Measurements from ENCODE around the gene ZNF280B. TPM values are rescaled to one million over a fixed set of nuclear protein-coding genes. Genes with fewer than 3 reads are reported as not detected.

Gene ZNF280B
- total RNA-seq, 2 experiments from 2014 or later: 2.1 to 2.4 TPM

- no peak for DNase-seq
- no peak overlapping the region for H3K4me3 Mint-ChIP-seq
- no peaks in the 10 kb centered on the region for H3K4me1 Mint-ChIP-seq (ENCODE audit: low read depth)
- H3K9me3 Mint-ChIP-seq: peaks cover 13% of the 10 kb centered on the region
- intact Hi-C loops (cut with micrococcal nuclease): no loop called here
- no peaks in the 10 kb centered on the region for H3K36me3 Mint-ChIP-seq
- POLR2A ChIA-PET: no interaction called here
- peaks cover 40% of the 10 kb centered on the region for H3K27me3 Mint-ChIP-seq
- H3K27ac Mint-ChIP-seq: no peak overlapping the region
- CTCF ChIA-PET: interaction anchor here (1.0 to 1.5 kb wide), 2 partner anchors 9 to 15 kb away, joined by 4 read pairs; no protein-coding TSS in a partner anchor
Measured at GRCh38 chr22:22465782-22466181, 42.8 kb downstream of the ZNF280B start.

GRCh38 chr22:22465094-22465602 is 43.4 kb downstream of the ZNF280B start:
- H3K4me3 Mint-ChIP-seq: no peak overlapping the region
- H3K36me3 Mint-ChIP-seq: no peaks in the 10 kb centered on the region
- peaks cover 16% of the 10 kb centered on the region for H3K9me3 Mint-ChIP-seq
- H3K27me3 Mint-ChIP-seq: peaks cover 43% of the 10 kb centered on the region
- ChIA-PET POLR2A (no interaction called here), CTCF (interaction anchor here (1.0 to 3.7 kb wide), 3 partner anchors 10 to 121 kb away, joined by 4 to 16 read pairs (median 4); no protein-coding TSS in a partner anchor)
- no peak for DNase-seq
- intact Hi-C loops (cut with micrococcal nuclease): no loop called here
- H3K27ac Mint-ChIP-seq: no peak overlapping the region
- no peaks in the 10 kb centered on the region for H3K4me1 Mint-ChIP-seq (ENCODE audit: low read depth)

GRCh38 chr22:22464541-22465054 is 43.9 kb downstream of the ZNF280B start:
- POLR2A ChIA-PET: no interaction called here
- Mint-ChIP-seq H3K27me3 (peaks cover 40% of the 10 kb centered on the region), H3K9me3 (peaks cover 18% of the 10 kb centered on the region), H3K4me3 (no peak overlapping the region), H3K27ac (no peak overlapping the region), H3K36me3 (peaks cover 2% of the 10 kb centered on the region), H3K4me1 (ENCODE audit: low read depth) (no peaks in the 10 kb centered on the region)
- DNase-seq: no peak
- CTCF ChIA-PET: interaction anchor here (0.7 to 3.7 kb wide), 17 partner anchors 8 to 491 kb away, joined by 3 to 16 read pairs (median 4); partner anchors contain the start of genes PRAME and ZNF280B
- intact Hi-C loops (cut with micrococcal nuclease): loop anchor here (1.0 kb wide), 1 partner anchor 123 kb away; no protein-coding TSS in a partner anchor

GRCh38 chr22:22463855-22464540 is 44.5 kb downstream of the ZNF280B start:
- Mint-ChIP-seq H3K4me3 (no peak overlapping the region), H3K27me3 (peaks cover 39% of the 10 kb centered on the region), H3K27ac (no peak overlapping the region), H3K36me3 (peaks cover 2% of the 10 kb centered on the region), H3K4me1 (ENCODE audit: low read depth) (no peaks in the 10 kb centered on the region), H3K9me3 (peaks cover 20% of the 10 kb centered on the region)
- POLR2A ChIA-PET: no interaction called here
- intact Hi-C loops (cut with micrococcal nuclease): loop anchor here (1.0 kb wide), 1 partner anchor 123 kb away; no protein-coding TSS in a partner anchor
- DNase-seq: peak; percentile 44
- CTCF ChIA-PET: interaction anchor here (0.7 to 3.7 kb wide), 21 partner anchors 9 to 492 kb away, joined by 3 to 16 read pairs (median 4); partner anchors contain the start of genes PRAME and ZNF280B

- Mint-ChIP-seq H3K4me3 (no peak overlapping the region), H3K27ac (no peak overlapping the region), H3K36me3 (peaks cover 5% of the 10 kb centered on the region), H3K4me1 (ENCODE audit: low read depth) (no peaks in the 10 kb centered on the region), H3K9me3 (peaks cover 23% of the 10 kb centered on the region), H3K27me3 (peaks cover 36% of the 10 kb centered on the region)
- ChIA-PET CTCF (interaction anchor here (0.9 to 3.7 kb wide), 16 partner anchors 9 to 493 kb away, joined by 3 to 16 read pairs (median 4); partner anchors contain the start of gene PRAME), POLR2A (no interaction called here)
- intact Hi-C loops (cut with micrococcal nuclease): no loop called here
- no peak for DNase-seq
Measured at GRCh38 chr22:22462813-22463567, 45.6 kb downstream of the ZNF280B start.

- Mint-ChIP-seq H3K4me3 (no peak overlapping the region), H3K27ac (no peak overlapping the region), H3K27me3 (peaks cover 39% of the 10 kb centered on the region), H3K9me3 (peaks cover 27% of the 10 kb centered on the region), H3K4me1 (ENCODE audit: low read depth) (no peaks in the 10 kb centered on the region), H3K36me3 (peaks cover 5% of the 10 kb centered on the region)
- POLR2A ChIA-PET: no interaction called here
- intact Hi-C loops (cut with micrococcal nuclease): no loop called here
- no peak for DNase-seq
- CTCF ChIA-PET: interaction anchor here (0.9 to 3.7 kb wide), 4 partner anchors 10 to 234 kb away, joined by 3 to 16 read pairs (median 7); no protein-coding TSS in a partner anchor
Measured at GRCh38 chr22:22461583-22461982, 47.0 kb downstream of the ZNF280B start.

GRCh38 chr22:22461111-22461510 is 47.4 kb downstream of the ZNF280B start:
- POLR2A ChIA-PET: no interaction called here
- H3K36me3 Mint-ChIP-seq: peaks cover 5% of the 10 kb centered on the region
- CTCF ChIA-PET: interaction anchor here (0.6 to 3.1 kb wide), 2 partner anchors 13 to 538 kb away, joined by 3 to 10 read pairs; no protein-coding TSS in a partner anchor
- intact Hi-C loops (cut with micrococcal nuclease): no loop called here
- no peak for DNase-seq
- no peak overlapping the region for H3K27ac Mint-ChIP-seq
- no peak overlapping the region for H3K4me3 Mint-ChIP-seq
- no peaks in the 10 kb centered on the region for H3K4me1 Mint-ChIP-seq (ENCODE audit: low read depth)
- H3K9me3 Mint-ChIP-seq: peaks cover 27% of the 10 kb centered on the region
- peaks cover 37% of the 10 kb centered on the region for H3K27me3 Mint-ChIP-seq

- Mint-ChIP-seq H3K4me3 (no peak overlapping the region), H3K27me3 (peaks cover 37% of the 10 kb centered on the region), H3K27ac (no peak overlapping the region), H3K4me1 (ENCODE audit: low read depth) (no peaks in the 10 kb centered on the region), H3K9me3 (peaks cover 27% of the 10 kb centered on the region), H3K36me3 (peaks cover 5% of the 10 kb centered on the region)
- POLR2A ChIA-PET: no interaction called here
- CTCF ChIA-PET: interaction anchor here (0.6 kb wide), 1 partner anchor 539 kb away, joined by 3 read pairs; no protein-coding TSS in a partner anchor
- DNase-seq: no peak
- intact Hi-C loops (cut with micrococcal nuclease): no loop called here
Measured at GRCh38 chr22:22460635-22461034, 47.9 kb downstream of the ZNF280B start.

GRCh38 chr22:22460060-22460459 is 48.5 kb downstream of the ZNF280B start:
- intact Hi-C loops (cut with micrococcal nuclease): no loop called here
- H3K27ac Mint-ChIP-seq: no peak overlapping the region
- ChIA-PET CTCF (no interaction called here), POLR2A (no interaction called here)
- DNase-seq: no peak
- peaks cover 27% of the 10 kb centered on the region for H3K9me3 Mint-ChIP-seq
- H3K27me3 Mint-ChIP-seq: peaks cover 38% of the 10 kb centered on the region
- H3K4me3 Mint-ChIP-seq: no peak overlapping the region
- no peaks in the 10 kb centered on the region for H3K4me1 Mint-ChIP-seq (ENCODE audit: low read depth)
- H3K36me3 Mint-ChIP-seq: peaks cover 5% of the 10 kb centered on the region

GRCh38 chr22:22458896-22459588 is 49.5 kb downstream of the ZNF280B start:
- Mint-ChIP-seq H3K9me3 (peaks cover 27% of the 10 kb centered on the region), H3K36me3 (peaks cover 5% of the 10 kb centered on the region), H3K27me3 (peaks cover 36% of the 10 kb centered on the region), H3K27ac (no peak overlapping the region), H3K4me1 (ENCODE audit: low read depth) (no peaks in the 10 kb centered on the region), H3K4me3 (no peak overlapping the region)
- intact Hi-C loops (cut with micrococcal nuclease): no loop called here
- DNase-seq: no peak
- ChIA-PET CTCF (interaction anchor here (0.9 kb wide), 1 partner anchor 37 kb away, joined by 4 read pairs; no protein-coding TSS in a partner anchor), POLR2A (no interaction called here)

GRCh38 chr22:22458387-22458786 is 50.2 kb downstream of the ZNF280B start:
- DNase-seq: no peak
- intact Hi-C loops (cut with micrococcal nuclease): no loop called here
- Mint-ChIP-seq H3K4me1 (ENCODE audit: low read depth) (no peaks in the 10 kb centered on the region), H3K9me3 (peaks cover 30% of the 10 kb centered on the region), H3K27me3 (peaks cover 34% of the 10 kb centered on the region), H3K27ac (no peak overlapping the region), H3K4me3 (no peak overlapping the region), H3K36me3 (peaks cover 9% of the 10 kb centered on the region)
- CTCF ChIA-PET: interaction anchor here (0.9 kb wide), 1 partner anchor 36 kb away, joined by 4 read pairs; no protein-coding TSS in a partner anchor
- POLR2A ChIA-PET: no interaction called here

Data from activated CD4-positive, alpha-beta memory T cell treated with anti-CD3 and anti-CD28 coated beads for 36 hours (primary cell).